Measurements from ENCODE around the gene SLC9A3.

SLC9A3 gene

GRCh38 chr5:570886-571285 lies 46.6 kb upstream of the SLC9A3 start:
- H3K79me2 ChIP-seq (ENCODE audit: control insufficient read depth, insufficient read depth, low read length), result no peaks in the 10 kb centered on the region
- H3K56ac ChIP-seq (ENCODE audit: low read length), result no peak overlapping the region
- no peak overlapping the region for H2BK120ac ChIP-seq (ENCODE audit: low read depth, low read length)
- H3K9ac ChIP-seq (ENCODE audit: low read length), result no peak overlapping the region
- no peaks in the 10 kb centered on the region for H3K79me1 ChIP-seq (ENCODE audit: low read length)
- no peak overlapping the region for H3K18ac ChIP-seq (ENCODE audit: low read length)
- no peak overlapping the region for H2BK15ac ChIP-seq (replicated peaks; ENCODE audit: low read depth)
- H2BK5ac ChIP-seq (ENCODE audit: low read length), result no peak overlapping the region
- H3K4me2 ChIP-seq (ENCODE audit: low read length), result no peak overlapping the region
- H3K27ac ChIP-seq (ENCODE audit: low read depth, low read length), result no peak overlapping the region
- no peak overlapping the region for H4K8ac ChIP-seq (ENCODE audit: low read depth, low read length)
- H3K4ac ChIP-seq (ENCODE audit: low read depth, low read length), result no peak overlapping the region
- H3K4me3 ChIP-seq (ENCODE audit: low read length), result no peak overlapping the region
- whole genome bisulfite sequencing (ENCODE audit: extremely low coverage, insufficient coverage, low lambda C conversion rate), result no CpG with 5 or more reads among the region's 8 CpGs
- H4K5ac ChIP-seq (ENCODE audit: low read length), result no peak overlapping the region
- no peaks in the 10 kb centered on the region for H3K36me3 ChIP-seq (ENCODE audit: control insufficient read depth, insufficient read depth, low read length)
- no peak for DNase-seq
- no peak overlapping the region for H3K23ac ChIP-seq (ENCODE audit: low read length)
- H3K4me1 ChIP-seq (ENCODE audit: control insufficient read depth, low read depth, low read length), result no peaks in the 10 kb centered on the region
- no peaks in the 10 kb centered on the region for H3K27me3 ChIP-seq (ENCODE audit: insufficient read depth, low read length, poor library complexity)
- no peak overlapping the region for H2AK5ac ChIP-seq (ENCODE audit: low read length)

GRCh38 chr5:570446-570845 lies 46.2 kb upstream of the SLC9A3 start:
- Histone ChIP-seq H2BK120ac (ENCODE audit: low read depth, low read length) (no peak overlapping the region), H3K27me3 (ENCODE audit: insufficient read depth, low read length, poor library complexity) (no peaks in the 10 kb centered on the region), H3K4me3 (ENCODE audit: low read length) (no peak overlapping the region), H3K9ac (ENCODE audit: low read length) (no peak overlapping the region), H3K23ac (ENCODE audit: low read length) (no peak overlapping the region), H2BK15ac (replicated peaks; ENCODE audit: low read depth) (no peak overlapping the region), H2AK5ac (ENCODE audit: low read length) (no peak overlapping the region), H3K79me1 (ENCODE audit: low read length) (no peaks in the 10 kb centered on the region), H3K4ac (ENCODE audit: low read depth, low read length) (no peak overlapping the region), H3K27ac (ENCODE audit: low read depth, low read length) (no peak overlapping the region), H3K79me2 (ENCODE audit: control insufficient read depth, insufficient read depth, low read length) (no peaks in the 10 kb centered on the region), H4K8ac (ENCODE audit: low read depth, low read length) (no peak overlapping the region), H3K4me2 (ENCODE audit: low read length) (no peak overlapping the region), H2BK5ac (ENCODE audit: low read length) (no peak overlapping the region), H3K56ac (ENCODE audit: low read length) (no peak overlapping the region), H4K5ac (ENCODE audit: low read length) (no peak overlapping the region), H3K36me3 (ENCODE audit: control insufficient read depth, insufficient read depth, low read length) (no peaks in the 10 kb centered on the region), H3K4me1 (ENCODE audit: control insufficient read depth, low read depth, low read length) (no peaks in the 10 kb centered on the region), H3K18ac (ENCODE audit: low read length) (no peak overlapping the region)
- no CpG with 5 or more reads among the region's 17 CpGs for WGBS (ENCODE audit: extremely low coverage, insufficient coverage, low lambda C conversion rate)
- DNase-seq, result no peak

GRCh38 chr5:569868-570361 lies 45.7 kb upstream of the SLC9A3 start:
- no peak overlapping the region for H3K18ac ChIP-seq (ENCODE audit: low read length)
- no peak overlapping the region for H3K23ac ChIP-seq (ENCODE audit: low read length)
- no peak overlapping the region for H2BK5ac ChIP-seq (ENCODE audit: low read length)
- H2BK15ac ChIP-seq (replicated peaks; ENCODE audit: low read depth), result no peak overlapping the region
- H3K9ac ChIP-seq (ENCODE audit: low read length), result no peak overlapping the region
- H3K79me1 ChIP-seq (ENCODE audit: low read length), result no peaks in the 10 kb centered on the region
- H3K4ac ChIP-seq (ENCODE audit: low read depth, low read length), result no peak overlapping the region
- H2BK120ac ChIP-seq (ENCODE audit: low read depth, low read length), result no peak overlapping the region
- H4K5ac ChIP-seq (ENCODE audit: low read length), result no peak overlapping the region
- no peak overlapping the region for H3K56ac ChIP-seq (ENCODE audit: low read length)
- H3K4me3 ChIP-seq (ENCODE audit: low read length), result no peak overlapping the region
- H2AK5ac ChIP-seq (ENCODE audit: low read length), result no peak overlapping the region
- H3K79me2 ChIP-seq (ENCODE audit: control insufficient read depth, insufficient read depth, low read length), result no peaks in the 10 kb centered on the region
- H4K8ac ChIP-seq (ENCODE audit: low read depth, low read length), result no peak overlapping the region
- no peaks in the 10 kb centered on the region for H3K27me3 ChIP-seq (ENCODE audit: insufficient read depth, low read length, poor library complexity)
- WGBS (ENCODE audit: extremely low coverage, insufficient coverage, low lambda C conversion rate), result no CpG with 5 or more reads among the region's 21 CpGs
- no peak for DNase-seq
- no peaks in the 10 kb centered on the region for H3K4me1 ChIP-seq (ENCODE audit: control insufficient read depth, low read depth, low read length)
- H3K36me3 ChIP-seq (ENCODE audit: control insufficient read depth, insufficient read depth, low read length), result no peaks in the 10 kb centered on the region
- H3K4me2 ChIP-seq (ENCODE audit: low read length), result no peak overlapping the region
- H3K27ac ChIP-seq (ENCODE audit: low read depth, low read length), result no peak overlapping the region

GRCh38 chr5:569358-569867 lies 45.2 kb upstream of the SLC9A3 start:
- Histone ChIP-seq H2BK15ac (replicated peaks; ENCODE audit: low read depth) (no peak overlapping the region), H3K27me3 (ENCODE audit: insufficient read depth, low read length, poor library complexity) (no peaks in the 10 kb centered on the region)

GRCh38 chr5:568809-569208 lies 44.6 kb upstream of the SLC9A3 start:
- Histone ChIP-seq H3K56ac (ENCODE audit: low read length) (no peak overlapping the region), H2BK120ac (ENCODE audit: low read depth, low read length) (no peak overlapping the region), H3K79me2 (ENCODE audit: control insufficient read depth, insufficient read depth, low read length) (no peaks in the 10 kb centered on the region), H3K4me2 (ENCODE audit: low read length) (no peak overlapping the region), H2BK15ac (replicated peaks; ENCODE audit: low read depth) (no peak overlapping the region), H3K27ac (ENCODE audit: low read depth, low read length) (no peak overlapping the region), H3K4me3 (ENCODE audit: low read length) (no peak overlapping the region), H3K4ac (ENCODE audit: low read depth, low read length) (no peak overlapping the region), H4K5ac (ENCODE audit: low read length) (no peak overlapping the region), H3K79me1 (ENCODE audit: low read length) (no peaks in the 10 kb centered on the region), H2AK5ac (ENCODE audit: low read length) (no peak overlapping the region), H3K18ac (ENCODE audit: low read length) (no peak overlapping the region), H3K23ac (ENCODE audit: low read length) (no peak overlapping the region), H3K27me3 (ENCODE audit: insufficient read depth, low read length, poor library complexity) (no peaks in the 10 kb centered on the region), H3K36me3 (ENCODE audit: control insufficient read depth, insufficient read depth, low read length) (no peaks in the 10 kb centered on the region), H2BK5ac (ENCODE audit: low read length) (no peak overlapping the region), H4K8ac (ENCODE audit: low read depth, low read length) (no peak overlapping the region), H3K9ac (ENCODE audit: low read length) (no peak overlapping the region), H3K4me1 (ENCODE audit: control insufficient read depth, low read depth, low read length) (no peaks in the 10 kb centered on the region)
- no CpG with 5 or more reads among the region's 8 CpGs for WGBS (ENCODE audit: extremely low coverage, insufficient coverage, low lambda C conversion rate)
- no peak for DNase-seq

More at GRCh38 chr5:569358-569867, 45.2 kb upstream of the SLC9A3 start:
- no peak overlapping the region for H3K18ac ChIP-seq (ENCODE audit: low read length)
- no peaks in the 10 kb centered on the region for H3K79me1 ChIP-seq (ENCODE audit: low read length)
- no peak overlapping the region for H3K56ac ChIP-seq (ENCODE audit: low read length)
- H3K4me2 ChIP-seq (ENCODE audit: low read length), result no peak overlapping the region
- H3K27ac ChIP-seq (ENCODE audit: low read depth, low read length), result no peak overlapping the region
- H3K9ac ChIP-seq (ENCODE audit: low read length), result no peak overlapping the region
- H3K23ac ChIP-seq (ENCODE audit: low read length), result no peak overlapping the region
- no peak for DNase-seq
- no peaks in the 10 kb centered on the region for H3K4me1 ChIP-seq (ENCODE audit: control insufficient read depth, low read depth, low read length)
- no peak overlapping the region for H4K5ac ChIP-seq (ENCODE audit: low read length)
- H3K4me3 ChIP-seq (ENCODE audit: low read length), result no peak overlapping the region
- no peak overlapping the region for H3K4ac ChIP-seq (ENCODE audit: low read depth, low read length)
- H3K79me2 ChIP-seq (ENCODE audit: control insufficient read depth, insufficient read depth, low read length), result no peaks in the 10 kb centered on the region
- H3K36me3 ChIP-seq (ENCODE audit: control insufficient read depth, insufficient read depth, low read length), result no peaks in the 10 kb centered on the region
- H2BK120ac ChIP-seq (ENCODE audit: low read depth, low read length), result no peak overlapping the region
- no CpG with 5 or more reads among the region's 23 CpGs for WGBS (ENCODE audit: extremely low coverage, insufficient coverage, low lambda C conversion rate)
- H2BK5ac ChIP-seq (ENCODE audit: low read length), result no peak overlapping the region
- H4K8ac ChIP-seq (ENCODE audit: low read depth, low read length), result no peak overlapping the region
- H2AK5ac ChIP-seq (ENCODE audit: low read length), result no peak overlapping the region
